ENCODE data around the gene VKORC1.

VKORC1 gene

GRCh38 chr16:31082368-31083045 is 12.1 kb downstream of the VKORC1 start:
- no peak for DNase-seq (ENCODE audit: low spot score)

- no peak for DNase-seq (ENCODE audit: low spot score)
These were observed 12.9 kb downstream of the VKORC1 start for GRCh38 chr16:31081428-31082351.

- DNase-seq (ENCODE audit: low spot score), result no peak
These were observed 13.7 kb downstream of the VKORC1 start for GRCh38 chr16:31080756-31081419.

GRCh38 chr16:31080035-31080629 is 14.5 kb downstream of the VKORC1 start:
- DNase-seq (ENCODE audit: low spot score), result no peak

GRCh38 chr16:31079342-31079944 is 15.2 kb downstream of the VKORC1 start:
- no peak for DNase-seq (ENCODE audit: low spot score)

GRCh38 chr16:31078597-31079341 is 15.8 kb downstream of the VKORC1 start:
- DNase-seq (ENCODE audit: low spot score), result no peak

- DNase-seq (ENCODE audit: low spot score), result no peak
These were observed 16.8 kb downstream of the VKORC1 start for GRCh38 chr16:31077592-31078396.

GRCh38 chr16:31077024-31077423 is 17.6 kb downstream of the VKORC1 start:
- no peak for DNase-seq (ENCODE audit: low spot score)

GRCh38 chr16:31076319-31076718 is 18.3 kb downstream of the VKORC1 start:
- no peak for DNase-seq (ENCODE audit: low spot score)

- DNase-seq (ENCODE audit: low spot score), result no peak
These were observed 19.8 kb downstream of the VKORC1 start for GRCh38 chr16:31074814-31075183.

- DNase-seq (ENCODE audit: low spot score), result peak; percentile 98
These were observed 20.4 kb downstream of the VKORC1 start, which contains the start of the genes ZNF646 and ZNF668 for GRCh38 chr16:31073970-31074813. Gene ZNF646 (plus strand): TSS chr16:31074422. CDS start chr16:31076325, 1,903 bp downstream. Gene ZNF668 (minus strand): TSS chr16:31074240. CDS start chr16:31064459, 9,781 bp downstream.

GRCh38 chr16:31073142-31073969 is 21.2 kb downstream of the VKORC1 start:
- DNase-seq (ENCODE audit: low spot score), result peak; percentile 83

GRCh38 chr16:31072540-31073141 is 22.0 kb downstream of the VKORC1 start:
- DNase-seq (ENCODE audit: low spot score), result peak; percentile 26

- DNase-seq (ENCODE audit: low spot score), result no peak
These were observed 22.7 kb downstream of the VKORC1 start for GRCh38 chr16:31071861-31072260.

- DNase-seq (ENCODE audit: low spot score), result no peak
These were observed 27.3 kb downstream of the VKORC1 start for GRCh38 chr16:31067342-31067741.

GRCh38 chr16:31064882-31065461 is 29.6 kb downstream of the VKORC1 start:
- DNase-seq (ENCODE audit: low spot score), result no peak

GRCh38 chr16:31063843-31064611 is 30.6 kb downstream of the VKORC1 start:
- peak; percentile 16 for DNase-seq (ENCODE audit: low spot score)
